Astrocyte of the spinal cord (primary cell): ENCODE results near the gene CLTCL1.

Experiments
- DNase-seq: peaks from one replicate; pipeline ENCODE4 v3.0.0; 2011; ENCODE audit warnings: low read depth, low spot score
- H3K4me3 ChIP-seq: 2 replicates; pipeline ENCODE4 v1.5.1; 2011; ENCODE audit warnings: low read depth, mild to moderate bottlenecking, low read length, moderate library complexity
- CTCF ChIP-seq: IDR thresholded peaks from 2 replicates; pipeline ENCODE4 v1.5.1; 2012; ENCODE audit warnings: low read depth, mild to moderate bottlenecking, low read length, inconsistent platforms
- in situ Hi-C: cut with HindIII; loops from 2 replicates; pipeline ENCODE4 v1.10.0; 2017; ENCODE audit warnings: low sequenced_read_pairs

The CLTCL1 gene

GRCh38 chr22:19213442-19214077, 78.0 kb downstream of the CLTCL1 start:
- in situ Hi-C loops: no loop called here
- no peak for DNase-seq
- H3K4me3 ChIP-seq: no peak overlapping the region

GRCh38 chr22:19213001-19213400, 78.5 kb downstream of the CLTCL1 start:
- no peak for TF ChIP-seq CTCF
- DNase-seq: no peak
- no peak overlapping the region for H3K4me3 ChIP-seq
- in situ Hi-C loops: no loop called here

More at GRCh38 chr22:19213442-19214077, 78.0 kb downstream of the CLTCL1 start:
- TF ChIP-seq CTCF: no peak

- no peak for DNase-seq
- in situ Hi-C loops: no loop called here
- H3K4me3 ChIP-seq: no peak overlapping the region
- TF ChIP-seq CTCF: no peak
These were observed 79.1 kb downstream of the CLTCL1 start for GRCh38 chr22:19212302-19212870.

GRCh38 chr22:19210188-19210587, 81.3 kb downstream of the CLTCL1 start:
- in situ Hi-C loops: no loop called here
- no peak overlapping the region for H3K4me3 ChIP-seq
- DNase-seq: no peak
- TF ChIP-seq CTCF: no peak

- in situ Hi-C loops: no loop called here
- no peak for TF ChIP-seq CTCF
- DNase-seq: no peak
- no peak overlapping the region for H3K4me3 ChIP-seq
These were observed 83.2 kb downstream of the CLTCL1 start for GRCh38 chr22:19208287-19208847.

- H3K4me3 ChIP-seq: no peak overlapping the region
- DNase-seq: no peak
- no peak for TF ChIP-seq CTCF
- in situ Hi-C loops: no loop called here
These were observed 83.6 kb downstream of the CLTCL1 start for GRCh38 chr22:19207884-19208283.
